HL-60 (cell line): ENCODE measurements around the gene GBX1.

ENCODE experiments used
- DNase-seq, 2 experiments: peaks; one replicate each; pipeline ENCODE4 v3.0.0-alpha.2; 2010 to 2020; ENCODE audit warnings: low read depth in 1 of 2, low spot score in 1 of 2
- H3K27ac ChIP-seq: fragments of 250-450 bp; sonication (Bioruptor Pico); replicated peaks from 2 replicates; pipeline ENCODE4 v1.5.1; 2020; ENCODE audit warnings: mild to moderate bottlenecking, moderate library complexity
- H3K27me3 ChIP-seq: fragments of 250-450 bp; sonication (Bioruptor Pico); 2 replicates; pipeline ENCODE4 v1.5.1; 2021; ENCODE audit warnings: mild to moderate bottlenecking, moderate library complexity; ENCODE audit not compliant: insufficient read depth, poor library complexity, severe bottlenecking
- H3K4me3 ChIP-seq: replicated peaks from 2 replicates; pipeline ENCODE4 v1.5.1; 2011; ENCODE audit warnings: mild to moderate bottlenecking, control low read depth, low read length; ENCODE audit not compliant: insufficient read depth
- GABPA ChIP-seq: IDR thresholded peaks from 2 replicates; pipeline ENCODE4 v1.6.1; 2012; ENCODE audit warnings: low read depth
- POLR2AphosphoS5 ChIP-seq: IDR thresholded peaks from 2 replicates; pipeline ENCODE4 v1.6.1; 2012; ENCODE audit warnings: low read depth
- SPI1 ChIP-seq: IDR thresholded peaks from 2 replicates; pipeline ENCODE4 v1.6.1; 2012; ENCODE audit warnings: low read depth, mild to moderate bottlenecking, borderline replicate concordance
- TF ChIP-seq, protein P1 (sequence below): IDR thresholded peaks from one replicate; pipeline ENCODE4 v1.5.1; 2011; ENCODE audit warnings: low read length, control low read depth, inconsistent platforms; ENCODE audit not compliant: insufficient read depth
- TF ChIP-seq, protein P2 (sequence below): IDR thresholded peaks from 2 replicates; pipeline ENCODE4 v1.6.1; 2012; ENCODE audit warnings: low read depth; ENCODE audit not compliant: insufficient replicate concordance

GBX1 gene

DNA sequence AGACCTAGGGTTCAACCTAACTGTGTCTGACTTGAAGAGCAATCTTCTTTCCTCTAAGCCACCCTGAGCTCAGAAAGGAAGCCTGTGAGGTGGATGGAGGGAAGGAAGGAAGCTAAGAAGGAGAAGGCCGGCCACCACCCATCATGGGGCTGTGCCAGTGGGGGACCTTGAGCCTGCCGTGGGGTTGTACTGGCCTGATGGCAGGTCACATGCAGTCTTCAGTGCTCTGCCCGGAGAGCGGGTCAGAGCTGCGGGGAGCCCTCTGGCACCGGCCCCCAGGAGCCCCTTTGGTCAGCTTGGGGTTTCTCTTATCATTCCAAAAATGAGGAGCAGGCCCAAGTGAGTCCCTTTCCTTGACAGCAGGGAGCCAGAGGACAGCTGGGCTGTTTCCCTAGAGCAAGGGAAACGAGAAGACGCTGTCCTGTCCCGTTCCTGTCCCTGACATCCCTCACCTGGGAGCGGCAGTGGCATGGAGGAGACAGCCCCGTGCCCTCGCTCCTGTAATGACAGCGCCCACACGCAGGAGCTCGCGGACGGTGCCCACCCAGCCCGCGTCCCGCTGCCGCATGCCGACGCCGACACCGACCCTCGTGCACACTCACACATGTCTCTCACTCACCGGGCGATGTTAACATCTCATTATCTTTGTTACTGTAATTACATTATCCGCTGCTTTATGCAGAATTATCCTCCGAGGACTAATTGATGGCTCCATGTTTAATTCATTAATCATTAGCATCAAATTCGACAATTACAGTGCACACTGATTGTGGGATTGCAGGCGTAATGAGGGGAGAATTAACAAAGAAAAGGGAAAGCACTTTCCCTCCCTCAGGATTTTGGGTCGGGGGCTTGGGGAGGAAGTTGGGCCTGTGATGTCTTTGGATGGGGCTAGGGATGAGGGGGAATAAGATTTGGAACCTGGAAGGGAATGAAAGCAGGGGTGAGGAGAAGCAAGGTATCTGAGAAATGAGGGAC, 31.3 kb downstream of the GBX1 start:
- TF ChIP-seq, protein P1, sequence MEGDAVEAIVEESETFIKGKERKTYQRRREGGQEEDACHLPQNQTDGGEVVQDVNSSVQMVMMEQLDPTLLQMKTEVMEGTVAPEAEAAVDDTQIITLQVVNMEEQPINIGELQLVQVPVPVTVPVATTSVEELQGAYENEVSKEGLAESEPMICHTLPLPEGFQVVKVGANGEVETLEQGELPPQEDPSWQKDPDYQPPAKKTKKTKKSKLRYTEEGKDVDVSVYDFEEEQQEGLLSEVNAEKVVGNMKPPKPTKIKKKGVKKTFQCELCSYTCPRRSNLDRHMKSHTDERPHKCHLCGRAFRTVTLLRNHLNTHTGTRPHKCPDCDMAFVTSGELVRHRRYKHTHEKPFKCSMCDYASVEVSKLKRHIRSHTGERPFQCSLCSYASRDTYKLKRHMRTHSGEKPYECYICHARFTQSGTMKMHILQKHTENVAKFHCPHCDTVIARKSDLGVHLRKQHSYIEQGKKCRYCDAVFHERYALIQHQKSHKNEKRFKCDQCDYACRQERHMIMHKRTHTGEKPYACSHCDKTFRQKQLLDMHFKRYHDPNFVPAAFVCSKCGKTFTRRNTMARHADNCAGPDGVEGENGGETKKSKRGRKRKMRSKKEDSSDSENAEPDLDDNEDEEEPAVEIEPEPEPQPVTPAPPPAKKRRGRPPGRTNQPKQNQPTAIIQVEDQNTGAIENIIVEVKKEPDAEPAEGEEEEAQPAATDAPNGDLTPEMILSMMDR: no peak
- TF ChIP-seq POLR2AphosphoS5: no peak
- TF ChIP-seq, protein P2, sequence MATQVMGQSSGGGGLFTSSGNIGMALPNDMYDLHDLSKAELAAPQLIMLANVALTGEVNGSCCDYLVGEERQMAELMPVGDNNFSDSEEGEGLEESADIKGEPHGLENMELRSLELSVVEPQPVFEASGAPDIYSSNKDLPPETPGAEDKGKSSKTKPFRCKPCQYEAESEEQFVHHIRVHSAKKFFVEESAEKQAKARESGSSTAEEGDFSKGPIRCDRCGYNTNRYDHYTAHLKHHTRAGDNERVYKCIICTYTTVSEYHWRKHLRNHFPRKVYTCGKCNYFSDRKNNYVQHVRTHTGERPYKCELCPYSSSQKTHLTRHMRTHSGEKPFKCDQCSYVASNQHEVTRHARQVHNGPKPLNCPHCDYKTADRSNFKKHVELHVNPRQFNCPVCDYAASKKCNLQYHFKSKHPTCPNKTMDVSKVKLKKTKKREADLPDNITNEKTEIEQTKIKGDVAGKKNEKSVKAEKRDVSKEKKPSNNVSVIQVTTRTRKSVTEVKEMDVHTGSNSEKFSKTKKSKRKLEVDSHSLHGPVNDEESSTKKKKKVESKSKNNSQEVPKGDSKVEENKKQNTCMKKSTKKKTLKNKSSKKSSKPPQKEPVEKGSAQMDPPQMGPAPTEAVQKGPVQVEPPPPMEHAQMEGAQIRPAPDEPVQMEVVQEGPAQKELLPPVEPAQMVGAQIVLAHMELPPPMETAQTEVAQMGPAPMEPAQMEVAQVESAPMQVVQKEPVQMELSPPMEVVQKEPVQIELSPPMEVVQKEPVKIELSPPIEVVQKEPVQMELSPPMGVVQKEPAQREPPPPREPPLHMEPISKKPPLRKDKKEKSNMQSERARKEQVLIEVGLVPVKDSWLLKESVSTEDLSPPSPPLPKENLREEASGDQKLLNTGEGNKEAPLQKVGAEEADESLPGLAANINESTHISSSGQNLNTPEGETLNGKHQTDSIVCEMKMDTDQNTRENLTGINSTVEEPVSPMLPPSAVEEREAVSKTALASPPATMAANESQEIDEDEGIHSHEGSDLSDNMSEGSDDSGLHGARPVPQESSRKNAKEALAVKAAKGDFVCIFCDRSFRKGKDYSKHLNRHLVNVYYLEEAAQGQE: no peak
- no peak for TF ChIP-seq GABPA
- TF ChIP-seq SPI1: no peak
- H3K27me3 ChIP-seq: no peaks in the 10 kb centered on the region
- DNase-seq: no peak
- H3K4me3 ChIP-seq: no peak overlapping the region
- H3K27ac ChIP-seq: no peak overlapping the region

DNA sequence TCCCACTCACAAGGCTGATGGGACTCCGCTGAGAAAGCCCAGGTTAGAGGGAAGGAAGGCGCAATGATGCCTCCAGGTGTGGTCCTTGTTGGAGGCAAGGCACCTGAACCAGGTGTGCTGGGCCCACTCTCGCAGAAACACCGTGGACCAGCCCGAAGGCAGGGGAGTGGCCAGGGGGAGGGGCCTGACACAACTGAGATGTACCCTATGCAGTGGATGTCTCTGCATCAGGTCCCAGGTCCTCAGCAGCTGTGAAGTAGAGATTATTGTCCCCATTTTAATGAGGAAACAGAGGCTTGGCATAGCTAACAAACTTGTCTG, 32.0 kb downstream of the GBX1 start:
- no peak for DNase-seq
- Histone ChIP-seq H3K4me3 (no peak overlapping the region), H3K27me3 (no peaks in the 10 kb centered on the region), H3K27ac (no peak overlapping the region)
- TF ChIP-seq, protein P1: no peak
- TF ChIP-seq SPI1: no peak
- TF ChIP-seq, protein P2: no peak
- TF ChIP-seq POLR2AphosphoS5: no peak
- no peak for TF ChIP-seq GABPA

DNA sequence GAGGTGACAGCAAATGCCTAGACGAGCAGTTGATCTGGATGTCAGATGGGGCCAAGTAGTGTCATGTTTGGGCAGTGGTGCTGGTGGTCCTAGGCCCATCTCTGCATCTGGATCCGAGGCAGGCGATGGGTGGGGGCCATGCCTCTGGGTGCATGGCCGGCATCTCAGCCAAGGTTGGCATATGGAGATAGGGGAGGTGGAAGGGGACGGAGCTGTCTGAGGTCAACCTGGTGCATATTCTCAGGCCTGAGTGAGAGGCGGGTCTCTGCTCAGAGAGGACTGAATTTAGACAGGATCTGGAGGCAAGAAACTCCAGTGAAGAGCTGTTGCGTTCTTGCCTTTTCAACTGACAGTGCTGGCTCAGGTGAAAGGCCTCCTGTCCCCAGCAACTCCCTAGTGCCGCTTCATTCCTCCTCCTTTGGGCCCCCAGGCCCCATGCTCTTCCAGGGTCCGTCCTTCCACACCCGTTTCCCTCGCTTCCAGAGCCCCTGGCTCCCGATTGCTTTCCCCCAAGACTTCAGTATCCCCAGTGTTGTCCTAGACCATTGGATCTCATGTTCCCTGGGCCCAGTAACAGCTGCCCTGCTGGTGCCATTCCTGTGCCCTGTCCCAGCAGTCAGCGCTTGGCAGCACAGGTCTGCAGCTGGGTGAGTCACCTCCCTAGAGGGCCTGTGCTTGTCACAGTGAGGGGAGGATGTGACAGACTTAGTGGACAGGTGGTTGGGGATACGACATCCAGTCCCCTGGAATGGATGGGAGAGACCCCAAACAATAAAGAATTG, 32.6 kb downstream of the GBX1 start:
- Histone ChIP-seq H3K27me3 (no peaks in the 10 kb centered on the region), H3K4me3 (no peak overlapping the region), H3K27ac (no peak overlapping the region)
- TF ChIP-seq, protein P1: no peak
- TF ChIP-seq GABPA (no peak), POLR2AphosphoS5 (no peak), SPI1 (no peak)
- TF ChIP-seq, protein P2: no peak
- DNase-seq: no peak
